Measurements from ENCODE around the gene SMIM21. TPM values are rescaled to one million over a fixed set of nuclear protein-coding genes. Genes with fewer than 3 reads are reported as not detected.

SMIM21 gene
- total and polyA plus RNA-seq, 2 of the 8 experiments (the other 6 are each of a cell fraction or from before 2014, with no cell fraction given): not detected

DNA sequence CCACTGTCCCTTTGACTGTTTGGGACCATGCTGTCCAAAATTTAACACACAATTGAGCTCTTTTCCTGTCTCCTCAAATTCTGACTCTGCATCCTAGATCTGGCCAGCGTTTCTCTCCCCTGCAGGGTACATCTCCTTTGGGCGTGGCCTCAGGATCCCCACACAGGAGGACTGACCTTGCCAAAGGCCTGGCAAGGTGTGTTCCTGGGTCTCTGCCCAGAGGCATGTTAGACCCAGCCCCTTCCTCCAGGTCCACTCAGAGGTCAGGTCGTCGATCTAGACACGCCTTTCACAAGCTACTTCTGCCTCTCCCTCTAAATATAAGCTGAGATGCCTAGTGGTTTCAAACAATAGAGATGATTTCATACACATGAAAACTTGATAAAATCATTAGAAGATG lies 45.4 kb upstream of the SMIM21 start:
- no peaks in the 10 kb centered on the region for H3K23me2 ChIP-seq (ENCODE audit: low read depth, low read length)
- 91% methylated on average over 5 of the region's 5 CpGs; no CpG with 5 or more reads in 1 of the 2 experiments for WGBS, 2 experiments (ENCODE audit: extremely low coverage in 1 of 2, insufficient coverage in 1 of 2, insufficient read length in 1 of 2, insufficient replicate concordance in 2 of 2, low coverage in 1 of 2, low lambda C conversion rate in 2 of 2, missing lambda C conversion rate in 1 of 2)
- FAIRE-seq (no peak), DNase-seq (ENCODE audit: low read depth in 1 of 2, low spot score in 2 of 2) (no peak)
- H2AK5ac ChIP-seq (ENCODE audit: low read depth, low read length): no peak overlapping the region
- H3K4me3 ChIP-seq (ENCODE audit: extremely low read depth in 1 of 4, insufficient read depth in 2 of 4, low read depth in 3 of 4, low read length in 4 of 4): no peak overlapping the region
- no peak overlapping the region for H4K8ac ChIP-seq (ENCODE audit: extremely low read depth, insufficient read depth, low read length)
- no peak overlapping the region for H2BK12ac ChIP-seq (ENCODE audit: low read depth, low read length)
- H3K79me1 ChIP-seq (ENCODE audit: low read depth, low read length): no peaks in the 10 kb centered on the region
- H3K18ac ChIP-seq (ENCODE audit: extremely low read depth, low read length): no peak overlapping the region
- H2BK5ac ChIP-seq (ENCODE audit: low read depth, low read length): no peak overlapping the region
- no peak overlapping the region for H4K91ac ChIP-seq (replicated peaks; ENCODE audit: insufficient read length, low read length)
- H3K36me3 ChIP-seq (ENCODE audit: control insufficient read depth in 2 of 4, insufficient read depth in 4 of 4, low read length in 3 of 4): no peaks in the 10 kb centered on the region
- H4K5ac ChIP-seq (ENCODE audit: insufficient read length, low read depth, low read length): no peak overlapping the region
- no peaks in the 10 kb centered on the region for H3K27me3 ChIP-seq (replicated peaks in 1 of 4; ENCODE audit: control insufficient read depth in 3 of 4, extremely low read depth in 1 of 4, insufficient read depth in 3 of 4, low read length in 3 of 4)
- H3K4ac ChIP-seq (replicated peaks; ENCODE audit: insufficient read length, low read depth, low read length): no peak overlapping the region
- no peak for TF ChIP-seq ZNF274 (IDR thresholded peaks at IDR 0.05; ENCODE audit: borderline replicate concordance, extremely low read depth, low read length)
- ChIA-PET CTCF (ENCODE audit: partially characterized antibody) (no interaction called here), POLR2A (ENCODE audit: partially characterized antibody) (no interaction called here)
- H2BK20ac ChIP-seq (ENCODE audit: low read length): no peak overlapping the region
- H3K27ac ChIP-seq (ENCODE audit: low read depth, low read length): no peak overlapping the region
- no peaks in the 10 kb centered on the region for H3K9me3 ChIP-seq (ENCODE audit: insufficient read depth in 2 of 2, low read depth in 1 of 2, low read length in 1 of 2)
- no peak overlapping the region for H3K56ac ChIP-seq (replicated peaks; ENCODE audit: insufficient read length, low read depth, low read length)
- H3K23ac ChIP-seq (ENCODE audit: insufficient read length): no peak overlapping the region
- no peak overlapping the region for H3K4me2 ChIP-seq (ENCODE audit: insufficient read depth in 1 of 2, low read depth in 2 of 2, low read length in 2 of 2)
- no peaks in the 10 kb centered on the region for H3K79me2 ChIP-seq (ENCODE audit: control insufficient read depth in 1 of 2, insufficient read depth in 2 of 2, low read length in 2 of 2)
- peaks cover 0 to 2% (median 0%) of the 10 kb centered on the region in 4 experiments; a peak in 2 of 7 replicates for H3K4me1 ChIP-seq (replicated peaks in 1 of 4; ENCODE audit: control insufficient read depth in 3 of 4, insufficient read depth in 4 of 4, low read length in 3 of 4)
- no peak overlapping the region for H2AFZ ChIP-seq (ENCODE audit: low read length)
- H4K20me1 ChIP-seq (replicated peaks in 1 of 2; ENCODE audit: control insufficient read depth in 1 of 2, insufficient read depth in 2 of 2, low read length in 2 of 2): no peaks in the 10 kb centered on the region
- no peak overlapping the region for H3K9ac ChIP-seq (replicated peaks in 1 of 4; ENCODE audit: extremely low read depth in 1 of 4, low read depth in 3 of 4, low read length in 3 of 4)
- H2BK120ac ChIP-seq (replicated peaks; ENCODE audit: low read depth, low read length): no peak overlapping the region
- no peak overlapping the region for H3K14ac ChIP-seq (ENCODE audit: insufficient read length)
- no peak overlapping the region for H2BK15ac ChIP-seq (ENCODE audit: low read length)
